ACC112 (cell line): ENCODE data around the gene RFLNA.

Source experiments
- H2AFZ ChIP-seq: fragments of 200-600 bp; sonication (generic); one replicate; pipeline ENCODE4 v1.6.0; 2017; ENCODE audit warnings: antibody characterized with exemption, low read length; ENCODE audit not compliant: unreplicated experiment
- H3K27ac ChIP-seq: fragments of 200-600 bp; sonication (generic); 2 replicates; pipeline ENCODE4 v1.5.1; 2014; ENCODE audit warnings: low read depth, mild to moderate bottlenecking, antibody characterized with exemption, low read length, moderate library complexity
- H3K27me3 ChIP-seq: fragments of 200-600 bp; sonication (generic); 2 replicates; pipeline ENCODE4 v1.6.1; 2014; ENCODE audit warnings: mild to moderate bottlenecking, antibody characterized with exemption, low read length, moderate library complexity, mixed read lengths; ENCODE audit not compliant: insufficient read depth
- H3K36me3 ChIP-seq: fragments of 200-600 bp; sonication (generic); 2 replicates; pipeline ENCODE4 v1.6.1; 2016; ENCODE audit warnings: mild to moderate bottlenecking, antibody characterized with exemption, low read length, moderate library complexity, mixed read lengths; ENCODE audit not compliant: insufficient read depth
- H3K4me1 ChIP-seq: fragments of 200-600 bp; sonication (generic); one replicate; pipeline ENCODE4 v1.6.1; 2016; ENCODE audit warnings: low read length, mixed read lengths; ENCODE audit not compliant: insufficient read depth, unreplicated experiment, control insufficient read depth
- H3K4me3 ChIP-seq: fragments of 200-600 bp; sonication (generic); 2 replicates; pipeline ENCODE4 v1.5.1; 2014; ENCODE audit warnings: mild to moderate bottlenecking, low read depth, low read length
- H3K79me2 ChIP-seq: fragments of 200-600 bp; sonication (generic); one replicate; pipeline ENCODE4 v1.6.0; 2016; ENCODE audit warnings: low read length; ENCODE audit not compliant: control insufficient read depth, unreplicated experiment, insufficient read depth

The RFLNA gene

DNA sequence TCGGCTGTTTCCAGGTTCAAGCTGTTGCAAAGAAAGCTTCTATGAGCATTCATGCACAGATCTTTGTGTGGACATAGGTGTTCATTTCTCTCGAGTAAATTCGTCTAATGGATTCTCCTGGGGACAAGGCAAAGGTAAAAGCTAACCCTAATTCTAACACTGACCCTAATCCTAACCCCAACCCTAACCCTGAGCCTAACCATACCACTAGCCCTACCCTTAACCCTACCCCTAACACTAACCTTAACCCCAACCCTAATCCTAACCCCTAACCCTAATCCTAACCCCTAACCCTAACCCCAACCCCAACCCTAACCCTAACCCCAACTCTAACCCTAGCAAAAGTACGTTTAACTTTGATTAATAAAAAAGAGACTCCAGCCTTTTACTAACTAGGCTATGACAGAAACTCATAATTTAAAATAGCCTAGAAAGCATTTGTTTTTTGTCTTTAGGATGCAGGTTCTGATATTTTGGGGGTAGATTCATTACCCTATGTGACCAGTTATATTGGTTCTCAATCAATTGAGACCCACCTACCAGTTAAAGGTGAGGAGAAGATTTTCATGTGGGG lies 27.6 kb upstream of the RFLNA start:
- Histone ChIP-seq H3K36me3 (no peaks in the 10 kb centered on the region), H3K4me3 (no peak overlapping the region), H3K27me3 (peaks cover 6% of the 10 kb centered on the region; the same call in 1 of the 2 replicates), H3K79me2 (no peaks in the 10 kb centered on the region), H3K27ac (no peak overlapping the region), H3K4me1 (no peaks in the 10 kb centered on the region), H2AFZ (no peak overlapping the region)

DNA sequence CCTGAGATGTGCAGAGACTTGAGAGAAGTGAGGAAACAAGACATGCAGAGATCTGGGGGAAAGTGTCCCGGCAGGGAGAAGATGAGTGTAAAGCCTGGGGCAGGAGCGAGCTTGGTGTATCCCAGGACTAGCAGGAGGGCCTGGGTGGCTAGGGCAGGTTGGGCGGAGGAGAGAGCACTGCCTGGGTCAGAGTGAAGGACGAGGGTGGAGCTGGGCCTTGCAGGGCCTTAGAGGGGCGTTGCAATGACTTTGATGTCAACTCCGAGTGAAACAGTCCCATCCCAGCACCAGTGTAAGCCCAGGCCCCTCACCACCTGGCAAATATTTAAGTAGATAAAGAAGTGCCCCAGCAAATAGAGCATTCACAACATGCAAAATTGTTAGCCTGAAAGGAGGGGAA lies 24.2 kb upstream of the RFLNA start:
- peaks cover 6% of the 10 kb centered on the region; the same call in 1 of the 2 replicates for H3K27me3 ChIP-seq
- H3K4me3 ChIP-seq, result no peak overlapping the region
- H3K36me3 ChIP-seq, result no peaks in the 10 kb centered on the region
- H3K79me2 ChIP-seq, result no peaks in the 10 kb centered on the region
- no peak overlapping the region for H2AFZ ChIP-seq
- H3K27ac ChIP-seq, result no peak overlapping the region
- no peaks in the 10 kb centered on the region for H3K4me1 ChIP-seq

DNA sequence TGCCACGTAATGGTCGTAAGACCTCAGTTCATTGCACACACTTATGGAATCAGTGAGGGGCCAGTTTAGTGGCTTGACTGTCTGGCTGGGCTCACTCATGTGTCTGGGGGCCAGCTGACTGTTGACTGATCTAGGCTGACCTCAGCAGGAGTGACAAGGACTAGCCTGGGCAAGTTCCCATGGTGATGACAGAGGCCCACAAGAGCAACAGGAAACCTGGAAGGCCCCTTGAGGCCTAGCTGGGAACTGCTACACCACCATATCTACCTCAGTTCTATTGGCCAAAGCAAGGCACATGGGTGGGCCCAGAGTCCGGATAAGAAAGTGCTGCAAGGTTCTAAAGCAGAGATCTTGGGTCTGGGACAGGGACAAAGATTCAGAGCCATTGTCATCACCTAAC lies 21.3 kb upstream of the RFLNA start:
- Histone ChIP-seq H3K4me3 (no peak overlapping the region), H3K36me3 (no peaks in the 10 kb centered on the region), H2AFZ (no peak overlapping the region), H3K27me3 (peaks cover 23% of the 10 kb centered on the region), H3K27ac (no peak overlapping the region), H3K4me1 (no peaks in the 10 kb centered on the region), H3K79me2 (no peaks in the 10 kb centered on the region)

DNA sequence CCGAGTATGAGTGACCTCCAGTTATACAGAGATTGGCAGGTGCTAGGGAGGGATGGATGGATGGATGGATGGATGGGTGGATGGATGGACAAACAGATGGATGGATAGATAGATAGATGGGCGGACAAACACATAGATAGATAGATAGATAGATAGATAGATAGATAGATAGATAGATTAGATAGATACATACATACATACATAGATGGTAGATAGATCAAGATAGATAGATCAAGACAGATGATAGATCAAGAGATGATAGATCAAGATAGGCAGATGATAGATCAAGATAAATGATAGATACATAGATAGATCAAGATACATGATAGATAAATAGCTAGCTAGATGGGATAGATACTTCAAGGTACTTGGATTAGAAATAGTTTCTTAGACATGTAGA lies 18.6 kb upstream of the RFLNA start:
- Histone ChIP-seq H3K27me3 (peaks cover 49% of the 10 kb centered on the region), H2AFZ (no peak overlapping the region), H3K36me3 (no peaks in the 10 kb centered on the region), H3K27ac (no peak overlapping the region), H3K79me2 (no peaks in the 10 kb centered on the region), H3K4me1 (no peaks in the 10 kb centered on the region), H3K4me3 (no peak overlapping the region)

DNA sequence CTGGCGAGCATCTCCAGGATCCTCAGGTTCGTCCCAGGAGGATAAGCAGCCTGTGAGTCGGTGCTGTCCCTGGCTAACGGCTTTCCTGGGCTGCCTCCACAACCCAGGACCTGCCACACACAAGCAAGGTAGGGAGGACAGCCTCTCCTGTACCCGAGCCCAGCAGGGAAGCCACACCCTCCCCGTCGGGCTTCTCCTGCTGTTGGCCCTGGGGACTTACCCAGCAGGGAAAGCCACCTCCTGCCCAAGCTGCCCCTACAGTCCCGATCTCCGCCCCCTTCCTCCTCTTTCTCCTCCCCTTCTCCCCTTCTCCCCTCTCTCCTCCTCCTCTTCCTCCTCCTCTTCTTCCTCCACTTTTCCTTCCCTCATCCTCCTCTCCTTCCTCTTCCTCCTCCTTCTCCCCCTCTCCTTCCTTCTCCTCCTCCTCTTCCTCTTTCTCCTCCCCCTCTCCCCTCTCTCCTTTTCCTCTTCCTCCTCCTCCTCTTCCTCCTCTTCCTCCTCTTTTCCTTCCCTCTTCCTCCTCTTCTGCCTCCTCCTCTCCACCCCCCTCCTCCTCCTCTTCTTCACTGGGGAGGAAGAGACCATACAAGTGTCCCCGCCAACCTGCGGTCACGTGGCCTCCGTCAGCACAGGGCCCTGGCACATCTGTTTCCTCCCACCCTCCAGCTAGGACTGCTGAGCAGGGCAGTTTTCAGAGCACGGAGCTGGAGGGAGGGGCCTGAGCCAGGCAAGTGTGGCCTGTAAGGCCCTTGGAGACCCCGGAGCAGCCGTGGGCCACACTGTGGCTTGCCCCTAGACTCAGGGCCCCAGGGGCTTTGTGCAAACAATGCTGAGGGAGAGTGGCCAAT lies 17.3 kb upstream of the RFLNA start:
- Histone ChIP-seq H3K4me3 (no peak overlapping the region), H3K27me3 (peaks cover 61% of the 10 kb centered on the region)

DNA sequence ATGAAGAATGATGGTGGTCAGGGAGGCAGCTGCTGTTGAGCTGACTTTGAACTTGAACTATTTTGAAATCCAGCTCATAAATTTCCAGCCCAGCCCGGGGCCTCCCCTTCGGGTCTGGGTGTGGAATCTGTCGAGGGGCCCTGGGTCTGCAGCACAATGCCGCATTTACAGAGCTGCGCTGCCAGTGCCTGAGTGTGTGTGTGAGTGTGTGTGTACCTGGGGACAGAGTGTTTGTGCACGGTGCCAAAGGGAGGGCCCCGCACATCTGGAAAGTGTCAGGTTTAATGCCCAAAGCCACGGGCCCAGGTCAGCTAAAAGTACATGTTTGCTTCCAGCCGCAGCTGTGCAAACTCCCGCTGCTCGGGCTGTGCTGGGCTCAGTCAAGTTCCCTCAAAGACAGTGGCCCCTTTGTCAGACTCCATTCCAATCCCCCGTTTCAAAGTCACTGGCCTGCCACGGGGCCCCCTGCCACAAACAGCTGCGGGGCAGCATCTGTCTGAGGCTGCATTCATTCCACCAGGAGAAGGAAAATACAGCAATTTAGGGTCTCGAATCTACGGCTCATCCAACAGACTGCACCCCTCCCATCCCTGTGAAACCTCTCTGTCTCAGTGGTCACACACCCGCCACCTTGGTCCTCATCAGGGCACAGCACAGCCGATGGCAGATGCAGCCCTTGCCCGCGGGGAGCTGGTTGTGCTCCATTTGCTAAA lies 16.3 kb upstream of the RFLNA start:
- no peaks in the 10 kb centered on the region for H3K36me3 ChIP-seq
- no peaks in the 10 kb centered on the region for H3K79me2 ChIP-seq
- H3K4me3 ChIP-seq, result no peak overlapping the region
- H3K27me3 ChIP-seq, result peaks cover 71% of the 10 kb centered on the region
- H3K4me1 ChIP-seq, result no peaks in the 10 kb centered on the region
- H2AFZ ChIP-seq, result no peak overlapping the region
- H3K27ac ChIP-seq, result no peak overlapping the region

More for the DNA sequence above, 17.3 kb upstream of the RFLNA start:
- Histone ChIP-seq H3K79me2 (no peaks in the 10 kb centered on the region), H3K27ac (no peak overlapping the region), H3K36me3 (no peaks in the 10 kb centered on the region), H2AFZ (no peak overlapping the region), H3K4me1 (no peaks in the 10 kb centered on the region)

DNA sequence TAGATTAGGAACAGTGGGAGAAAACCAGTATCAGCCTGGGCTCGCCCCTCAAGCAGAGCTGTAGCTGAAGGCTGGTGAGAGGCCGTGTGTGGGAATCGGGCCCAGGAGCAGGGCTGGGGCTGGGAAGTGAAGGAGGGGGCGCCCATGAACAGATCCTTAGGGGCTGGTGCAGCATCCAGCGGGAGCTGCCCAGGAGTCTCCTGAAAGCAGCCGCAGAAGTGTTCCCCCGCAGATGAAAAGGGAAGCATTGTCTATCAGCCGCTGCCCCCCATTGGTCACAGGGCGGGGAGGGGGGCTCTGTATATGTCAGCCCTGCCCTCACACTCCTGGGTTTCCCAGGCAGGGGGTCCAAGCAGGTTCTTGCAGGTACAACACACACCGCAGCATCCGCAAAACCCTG lies 15.6 kb upstream of the RFLNA start:
- H3K36me3 ChIP-seq, result no peaks in the 10 kb centered on the region
- H3K4me3 ChIP-seq, result no peak overlapping the region
- peaks cover 78% of the 10 kb centered on the region for H3K27me3 ChIP-seq
- no peaks in the 10 kb centered on the region for H3K4me1 ChIP-seq
- H3K79me2 ChIP-seq, result no peaks in the 10 kb centered on the region
- H3K27ac ChIP-seq, result no peak overlapping the region
- H2AFZ ChIP-seq, result no peak overlapping the region

DNA sequence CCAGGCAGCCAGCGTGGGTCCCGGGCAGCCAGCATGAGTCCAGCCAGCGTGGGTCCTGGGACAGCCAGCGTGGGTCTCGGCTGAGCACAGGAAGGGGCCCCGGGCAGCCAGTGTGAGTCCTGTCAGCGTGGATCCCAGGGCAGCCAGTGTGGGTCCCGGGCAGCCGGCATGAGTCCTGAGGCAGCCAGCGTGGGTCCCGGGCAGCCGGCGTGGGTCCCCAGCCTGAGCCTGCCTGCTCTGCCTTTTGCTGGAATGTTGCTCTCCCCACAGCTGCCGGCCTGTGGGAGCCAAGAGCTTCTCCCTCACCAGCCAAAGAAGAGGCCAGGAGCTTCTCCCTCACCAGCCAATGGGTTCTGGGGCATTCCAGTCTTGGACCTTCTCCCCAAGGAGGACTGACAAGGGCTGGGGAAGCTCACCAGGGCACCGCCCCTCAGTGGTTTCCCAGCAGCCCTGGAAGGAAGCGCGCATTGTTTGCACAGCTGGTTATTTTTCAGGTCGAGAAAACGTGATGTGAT lies 15.0 kb upstream of the RFLNA start:
- Histone ChIP-seq H3K4me1 (no peaks in the 10 kb centered on the region), H3K36me3 (no peaks in the 10 kb centered on the region), H3K79me2 (no peaks in the 10 kb centered on the region), H3K4me3 (no peak overlapping the region), H3K27ac (no peak overlapping the region), H2AFZ (no peak overlapping the region), H3K27me3 (peaks cover 84% of the 10 kb centered on the region)

DNA sequence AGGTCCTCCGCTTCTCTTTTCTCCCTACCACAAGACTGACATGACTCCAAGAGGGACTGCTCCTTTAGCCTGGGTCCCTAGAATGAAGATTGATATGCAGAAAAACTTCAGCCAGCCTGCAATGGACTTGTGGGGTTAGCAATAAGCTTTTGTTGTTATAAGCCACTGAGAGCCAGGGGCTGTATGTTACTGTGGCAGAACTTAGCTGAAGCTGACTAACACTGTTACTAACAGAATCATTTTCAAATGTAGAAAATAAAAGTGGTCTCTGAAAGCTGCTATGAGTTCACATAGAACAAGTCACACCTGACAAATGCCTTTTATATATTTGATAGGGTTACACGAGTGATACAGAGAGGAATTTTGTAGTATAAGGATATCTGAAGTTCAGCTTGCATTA lies 13.6 kb upstream of the RFLNA start:
- Histone ChIP-seq H3K27me3 (peaks cover 86% of the 10 kb centered on the region), H3K27ac (no peak overlapping the region)

DNA sequence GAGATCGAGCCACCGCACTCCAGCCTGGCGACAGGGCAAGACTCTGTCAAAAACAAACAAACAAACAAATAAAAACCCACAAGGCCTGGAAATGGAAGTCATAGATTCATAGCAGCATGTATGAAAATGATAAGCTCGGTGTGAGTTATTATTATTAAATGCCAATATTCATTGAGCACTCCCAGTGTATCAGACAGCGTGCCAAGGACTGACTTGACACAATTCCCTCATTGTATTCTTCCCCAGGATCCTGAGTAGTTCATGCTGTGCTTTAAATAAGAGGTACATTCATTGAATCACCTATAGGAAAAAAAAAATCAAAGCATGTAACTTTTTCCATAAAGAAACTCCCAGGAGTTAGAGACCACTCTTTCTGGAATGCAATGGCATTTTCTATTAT lies 12.6 kb upstream of the RFLNA start:
- H3K27ac ChIP-seq, result no peak overlapping the region
- H3K27me3 ChIP-seq, result peaks cover 79% of the 10 kb centered on the region
- H2AFZ ChIP-seq, result no peak overlapping the region
- no peaks in the 10 kb centered on the region for H3K79me2 ChIP-seq
- no peaks in the 10 kb centered on the region for H3K4me1 ChIP-seq
- H3K36me3 ChIP-seq, result no peaks in the 10 kb centered on the region
- H3K4me3 ChIP-seq, result no peak overlapping the region

More for the DNA sequence above, 13.6 kb upstream of the RFLNA start:
- H3K4me1 ChIP-seq, result no peaks in the 10 kb centered on the region
- no peak overlapping the region for H3K4me3 ChIP-seq
- H3K79me2 ChIP-seq, result no peaks in the 10 kb centered on the region
- H2AFZ ChIP-seq, result no peak overlapping the region
- H3K36me3 ChIP-seq, result no peaks in the 10 kb centered on the region
